SU-DHL-6 (cell line): ENCODE measurements around the gene SREBF1.

Source experiments
- H2AFZ ChIP-seq: fragments of 200-600 bp; sonication (generic); 2 replicates; pipeline ENCODE4 v1.6.1; 2014; ENCODE audit warnings: low read depth, mild to moderate bottlenecking, moderate library complexity, mixed read lengths, antibody characterized with exemption, low read length; ENCODE audit not compliant: severe bottlenecking
- H3F3A ChIP-seq: fragments of 200-600 bp; shearing (Covaris generic); 2 replicates; pipeline ENCODE4 v1.6.0; 2016; ENCODE audit warnings: antibody characterized with exemption, mild to moderate bottlenecking; ENCODE audit not compliant: insufficient read depth
- H3K27ac ChIP-seq: fragments of 200-600 bp; sonication (generic); 2 replicates; pipeline ENCODE4 v1.5.1; 2016; ENCODE audit warnings: low read depth, mild to moderate bottlenecking, low read length, moderate library complexity, mixed read lengths
- H3K27me3 ChIP-seq: fragments of 200-600 bp; sonication (generic), shearing (Covaris generic); 2 replicates; pipeline ENCODE4 v1.6.0; 2014; ENCODE audit warnings: mild to moderate bottlenecking, low read length
- H3K36me3 ChIP-seq: fragments of 200-600 bp; sonication (generic); 2 replicates; pipeline ENCODE4 v1.6.1; 2014; ENCODE audit warnings: mild to moderate bottlenecking, low read length, mixed read lengths
- H3K4me2 ChIP-seq: fragments of 300-600, 200-600 bp; shearing (Covaris generic), sonication (generic); 2 replicates; pipeline ENCODE4 v1.6.0; 2014; ENCODE audit warnings: low read length, low read depth, mild to moderate bottlenecking; ENCODE audit not compliant: poor library complexity, severe bottlenecking
- H3K4me3 ChIP-seq: fragments of 200-600 bp; sonication (generic); 2 replicates; pipeline ENCODE4 v1.5.1; 2014; ENCODE audit warnings: antibody characterized with exemption, low read length, mild to moderate bottlenecking, mixed read lengths; ENCODE audit not compliant: insufficient read depth, poor library complexity, severe bottlenecking
- H3K79me2 ChIP-seq: fragments of 200-600 bp; sonication (generic); 2 replicates; pipeline ENCODE4 v1.6.1; 2014; ENCODE audit warnings: mild to moderate bottlenecking, low read length, moderate library complexity; ENCODE audit not compliant: insufficient read depth
- H3K9ac ChIP-seq: fragments of 200-600 bp; sonication (generic); 2 replicates; pipeline ENCODE4 v1.7.0; 2014; ENCODE audit warnings: mild to moderate bottlenecking, low read length
- H3K9me2 ChIP-seq: fragments of 200-600 bp; sonication (generic); replicated peaks from 2 replicates; pipeline ENCODE4 v1.6.1; 2014; ENCODE audit warnings: low read length; ENCODE audit not compliant: insufficient read depth
- H3K9me3 ChIP-seq: fragments of 200-600 bp; sonication (generic); 2 replicates; pipeline ENCODE4 v1.6.1; 2014; ENCODE audit warnings: low read length, mixed read lengths; ENCODE audit not compliant: insufficient read depth
- H4K20me1 ChIP-seq: fragments of 200-600 bp; sonication (generic); 2 replicates; pipeline ENCODE4 v1.6.1; 2014; ENCODE audit warnings: low read depth, mild to moderate bottlenecking, antibody characterized with exemption, low read length, moderate library complexity, mixed read lengths
- EZH2phosphoT487 ChIP-seq: fragments of 200-600 bp; sonication (generic), shearing (Covaris generic); conservative IDR thresholded peaks from 2 replicates; pipeline ENCODE4 v1.6.1; 2018; ENCODE audit warnings: mild to moderate bottlenecking, antibody characterized with exemption, low read length, moderate library complexity, mixed read lengths
- TF ChIP-seq, protein P1 (sequence below): fragments of 200-600 bp; sonication (generic); IDR thresholded peaks from one replicate; pipeline ENCODE4 v1.5.1; 2017; ENCODE audit warnings: antibody characterized with exemption, mild to moderate bottlenecking, low read length, moderate library complexity; ENCODE audit not compliant: insufficient read depth, poor library complexity, severe bottlenecking

Gene SREBF1

DNA sequence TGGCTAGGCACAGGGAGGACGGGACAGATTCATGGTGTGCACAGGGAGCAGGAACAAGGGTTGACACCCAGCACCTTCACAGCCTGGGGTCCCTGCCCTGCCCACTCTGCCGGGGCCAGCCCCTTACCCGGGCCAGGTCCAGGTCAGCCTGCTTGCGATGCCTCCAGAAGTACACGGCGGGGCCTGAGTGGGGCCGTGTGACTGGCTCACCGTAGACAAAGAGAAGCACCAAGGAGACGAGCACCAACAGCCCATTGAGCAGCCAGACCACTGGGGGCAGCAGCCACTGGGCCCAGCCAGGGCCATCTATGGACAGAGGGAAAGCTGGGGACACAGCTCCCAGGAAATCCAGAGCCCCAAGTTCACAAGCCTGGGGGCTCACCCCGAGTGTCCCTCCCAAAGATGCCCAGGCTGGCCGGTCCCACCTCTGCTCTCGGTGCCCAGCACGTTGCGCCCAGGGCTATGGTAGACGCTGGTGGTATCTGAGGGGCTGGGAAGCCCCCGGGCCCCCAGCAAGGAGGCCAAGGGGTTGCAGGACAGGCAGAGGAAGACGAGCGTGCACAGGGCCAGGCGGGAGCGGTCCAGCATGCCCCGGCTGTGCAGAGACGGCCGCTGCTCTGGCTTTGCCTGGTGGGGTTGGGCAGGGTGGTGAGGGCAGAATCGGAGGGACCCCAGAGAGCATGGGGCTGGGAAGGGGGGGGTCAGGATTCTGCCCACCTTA lies 19.8 kb downstream of the SREBF1 start:
- Histone ChIP-seq H3K9me2 (no peaks in the 10 kb centered on the region), H3K4me3 (no peak overlapping the region), H3K27me3 (no peaks in the 10 kb centered on the region), H3K79me2 (peaks cover 11% of the 10 kb centered on the region), H2AFZ (no peak overlapping the region), H3K27ac (no peak overlapping the region), H3K4me2 (no peak overlapping the region), H4K20me1 (no peaks in the 10 kb centered on the region), H3K36me3 (no peaks in the 10 kb centered on the region), H3K9me3 (no peaks in the 10 kb centered on the region), H3F3A (no peaks in the 10 kb centered on the region), H3K9ac (no peak overlapping the region)
- no peak for TF ChIP-seq EZH2phosphoT487
- TF ChIP-seq, protein P1, sequence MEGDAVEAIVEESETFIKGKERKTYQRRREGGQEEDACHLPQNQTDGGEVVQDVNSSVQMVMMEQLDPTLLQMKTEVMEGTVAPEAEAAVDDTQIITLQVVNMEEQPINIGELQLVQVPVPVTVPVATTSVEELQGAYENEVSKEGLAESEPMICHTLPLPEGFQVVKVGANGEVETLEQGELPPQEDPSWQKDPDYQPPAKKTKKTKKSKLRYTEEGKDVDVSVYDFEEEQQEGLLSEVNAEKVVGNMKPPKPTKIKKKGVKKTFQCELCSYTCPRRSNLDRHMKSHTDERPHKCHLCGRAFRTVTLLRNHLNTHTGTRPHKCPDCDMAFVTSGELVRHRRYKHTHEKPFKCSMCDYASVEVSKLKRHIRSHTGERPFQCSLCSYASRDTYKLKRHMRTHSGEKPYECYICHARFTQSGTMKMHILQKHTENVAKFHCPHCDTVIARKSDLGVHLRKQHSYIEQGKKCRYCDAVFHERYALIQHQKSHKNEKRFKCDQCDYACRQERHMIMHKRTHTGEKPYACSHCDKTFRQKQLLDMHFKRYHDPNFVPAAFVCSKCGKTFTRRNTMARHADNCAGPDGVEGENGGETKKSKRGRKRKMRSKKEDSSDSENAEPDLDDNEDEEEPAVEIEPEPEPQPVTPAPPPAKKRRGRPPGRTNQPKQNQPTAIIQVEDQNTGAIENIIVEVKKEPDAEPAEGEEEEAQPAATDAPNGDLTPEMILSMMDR, result no peak

DNA sequence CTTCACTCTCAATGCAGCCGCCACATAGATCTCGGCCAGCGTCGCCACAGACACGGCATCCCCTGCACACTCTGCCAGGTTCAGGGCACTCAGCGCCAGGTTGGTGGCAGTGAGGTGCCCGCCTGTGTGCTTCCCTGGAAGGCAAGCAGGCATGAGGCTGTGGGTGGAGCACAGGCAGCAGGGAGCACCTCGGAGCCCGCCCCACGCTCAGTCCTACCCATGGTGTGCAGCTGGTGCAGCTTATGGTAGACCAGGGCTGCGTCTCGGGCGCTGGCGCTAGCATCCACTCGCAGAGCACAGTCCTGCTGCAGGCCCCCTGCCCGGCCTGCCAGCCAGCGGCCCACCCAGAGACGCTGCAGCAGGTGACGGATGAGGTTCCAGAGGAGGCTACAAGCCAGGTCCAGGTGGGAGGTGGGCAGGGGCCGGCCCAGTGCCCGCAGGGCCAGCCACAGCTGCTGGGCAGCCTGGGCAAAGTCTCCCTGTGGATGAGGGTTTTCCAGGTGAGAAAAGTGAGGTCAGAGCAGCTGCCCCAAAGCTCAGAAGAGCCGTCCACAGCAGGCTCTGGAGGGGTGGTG lies 20.5 kb downstream of the SREBF1 start:
- H3K79me2 ChIP-seq, result peaks cover 4% of the 10 kb centered on the region; the same call in 1 of the 2 replicates
- H2AFZ ChIP-seq, result no peak overlapping the region
- H3K27ac ChIP-seq, result no peak overlapping the region
- no peaks in the 10 kb centered on the region for H3K27me3 ChIP-seq
- no peak overlapping the region for H3K4me2 ChIP-seq
- no peaks in the 10 kb centered on the region for H3K9me3 ChIP-seq
- no peak overlapping the region for H3K9ac ChIP-seq
- H4K20me1 ChIP-seq, result no peaks in the 10 kb centered on the region
- no peaks in the 10 kb centered on the region for H3K36me3 ChIP-seq
- no peak overlapping the region for H3K4me3 ChIP-seq
- TF ChIP-seq EZH2phosphoT487, result no peak
- TF ChIP-seq, protein P1, result no peak
- no peaks in the 10 kb centered on the region for H3K9me2 ChIP-seq
- no peaks in the 10 kb centered on the region for H3F3A ChIP-seq

DNA sequence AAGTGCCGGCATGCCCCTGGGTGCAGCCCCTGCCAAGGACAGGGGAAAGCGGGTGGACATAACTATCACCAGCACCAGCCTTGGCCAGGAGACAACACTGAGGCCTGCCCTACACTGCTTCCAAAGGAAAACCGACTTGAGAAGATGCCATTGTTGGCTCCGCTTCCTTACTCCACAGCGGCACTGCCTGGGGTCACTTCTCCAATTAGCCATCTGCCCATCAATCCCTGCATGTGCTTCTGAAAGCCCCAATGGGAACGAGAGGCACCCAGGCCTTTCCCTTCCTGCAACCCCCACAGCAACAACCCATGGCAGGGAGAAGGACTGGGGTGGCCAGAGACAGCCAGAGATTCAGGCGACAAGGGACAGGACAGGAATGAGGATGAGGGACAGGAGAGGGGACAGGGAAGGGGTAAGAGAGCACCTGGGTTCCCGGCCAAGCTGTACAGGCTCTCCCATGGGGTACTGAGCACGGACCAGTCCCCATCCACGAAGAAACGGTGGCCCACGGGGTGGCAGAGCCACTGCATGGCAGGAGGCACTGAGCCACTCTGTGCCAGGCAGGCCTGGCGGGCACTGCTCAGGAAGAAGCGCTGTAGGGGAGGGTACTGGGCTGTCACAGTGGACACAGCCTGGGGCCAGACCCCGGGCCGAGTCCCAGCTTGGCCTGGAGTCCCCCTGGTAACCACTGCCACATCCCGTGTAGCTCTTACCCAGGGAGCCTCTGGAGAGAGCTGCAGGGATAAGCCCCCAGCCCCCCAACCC lies 21.2 kb downstream of the SREBF1 start:
- Histone ChIP-seq H3K27ac (no peak overlapping the region), H3F3A (no peaks in the 10 kb centered on the region), H3K9me3 (no peaks in the 10 kb centered on the region)

More for the DNA sequence above, 21.2 kb downstream of the SREBF1 start:
- no peaks in the 10 kb centered on the region for H4K20me1 ChIP-seq
- no peak overlapping the region for H2AFZ ChIP-seq
- TF ChIP-seq, protein P1, result no peak
- TF ChIP-seq EZH2phosphoT487, result no peak
- no peaks in the 10 kb centered on the region for H3K27me3 ChIP-seq
- no peak overlapping the region for H3K4me2 ChIP-seq
- H3K79me2 ChIP-seq, result no peaks in the 10 kb centered on the region
- no peaks in the 10 kb centered on the region for H3K36me3 ChIP-seq
- H3K4me3 ChIP-seq, result no peak overlapping the region
- H3K9me2 ChIP-seq, result no peaks in the 10 kb centered on the region
- H3K9ac ChIP-seq, result no peak overlapping the region
